ENCODE results near the gene RAMP2. TPM values are rescaled to one million over a fixed set of nuclear protein-coding genes. Genes with fewer than 3 reads are reported as not detected.

The RAMP2 gene
- total and polyA plus RNA-seq, 2 experiments from 2014 or later = 13.1 to 48.7 TPM

DNA sequence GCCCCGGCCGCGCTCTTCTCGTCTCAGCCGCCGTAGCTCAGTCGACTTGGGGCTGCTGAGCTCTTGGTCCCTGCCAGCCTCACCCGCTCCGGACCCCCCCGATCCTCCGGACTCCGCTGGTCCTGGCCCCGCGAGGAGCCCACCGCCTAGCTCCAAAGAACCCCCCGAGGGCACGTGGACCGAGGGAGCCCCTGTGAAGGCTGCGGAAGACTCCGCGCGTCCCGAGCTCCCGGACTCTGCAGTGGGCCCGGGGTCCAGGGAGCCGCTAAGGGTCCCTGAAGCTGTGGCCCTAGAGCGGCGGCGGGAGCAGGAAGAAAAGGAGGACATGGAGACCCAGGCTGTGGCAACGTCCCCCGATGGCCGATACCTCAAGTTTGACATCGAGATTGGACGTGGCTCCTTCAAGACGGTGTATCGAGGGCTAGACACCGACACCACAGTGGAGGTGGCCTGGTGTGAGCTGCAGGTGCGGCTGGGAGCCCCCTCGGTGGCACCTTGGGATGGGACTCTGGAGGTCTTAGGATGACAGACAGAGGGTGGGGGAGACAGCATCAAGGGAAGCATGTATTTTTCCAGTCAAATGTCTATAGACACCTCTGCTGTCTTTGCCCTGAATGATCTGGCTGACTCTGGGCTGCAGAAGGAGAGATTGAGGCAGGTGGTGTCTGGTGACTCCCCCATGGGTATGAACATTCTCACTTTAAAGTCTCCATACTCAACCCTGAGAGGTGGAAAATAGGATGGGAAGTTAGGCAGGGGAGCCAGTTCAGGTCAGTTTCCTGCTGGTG lies 20.0 kb downstream of the RAMP2 start:
- H3K4me1 ChIP-seq (ENCODE audit: insufficient read depth) = peaks cover 17% of the 10 kb centered on the region
- peak overlapping the region; percentile 99 for H3K4me2 ChIP-seq
- DNase-seq (ENCODE audit: low spot score) = no peak
- WGBS (ENCODE audit: low lambda C conversion rate, missing lambda C conversion rate) = 12% methylated on average over 36 of the region's 39 CpGs
- no peaks in the 10 kb centered on the region for H3K9me3 ChIP-seq (ENCODE audit: low read depth)
- peak overlapping the region; percentile 90 for H3K27ac ChIP-seq
- peak overlapping the region; percentile 90 for H3K4me3 ChIP-seq
- H3K9me2 ChIP-seq (replicated peaks; ENCODE audit: insufficient read depth) = no peaks in the 10 kb centered on the region
- TF ChIP-seq EZH2phosphoT487 (IDR thresholded peaks at IDR 0.05; ENCODE audit: low read depth, severe bottlenecking, unreplicated experiment) = no peak
- no peak for TF ChIP-seq EZH2 (IDR thresholded peaks at IDR 0.05; ENCODE audit: borderline replicate concordance)
- TF ChIP-seq, protein P1, sequence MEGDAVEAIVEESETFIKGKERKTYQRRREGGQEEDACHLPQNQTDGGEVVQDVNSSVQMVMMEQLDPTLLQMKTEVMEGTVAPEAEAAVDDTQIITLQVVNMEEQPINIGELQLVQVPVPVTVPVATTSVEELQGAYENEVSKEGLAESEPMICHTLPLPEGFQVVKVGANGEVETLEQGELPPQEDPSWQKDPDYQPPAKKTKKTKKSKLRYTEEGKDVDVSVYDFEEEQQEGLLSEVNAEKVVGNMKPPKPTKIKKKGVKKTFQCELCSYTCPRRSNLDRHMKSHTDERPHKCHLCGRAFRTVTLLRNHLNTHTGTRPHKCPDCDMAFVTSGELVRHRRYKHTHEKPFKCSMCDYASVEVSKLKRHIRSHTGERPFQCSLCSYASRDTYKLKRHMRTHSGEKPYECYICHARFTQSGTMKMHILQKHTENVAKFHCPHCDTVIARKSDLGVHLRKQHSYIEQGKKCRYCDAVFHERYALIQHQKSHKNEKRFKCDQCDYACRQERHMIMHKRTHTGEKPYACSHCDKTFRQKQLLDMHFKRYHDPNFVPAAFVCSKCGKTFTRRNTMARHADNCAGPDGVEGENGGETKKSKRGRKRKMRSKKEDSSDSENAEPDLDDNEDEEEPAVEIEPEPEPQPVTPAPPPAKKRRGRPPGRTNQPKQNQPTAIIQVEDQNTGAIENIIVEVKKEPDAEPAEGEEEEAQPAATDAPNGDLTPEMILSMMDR (IDR thresholded peaks at IDR 0.05; ENCODE audit: poor library complexity) = no peak
- H3K79me2 ChIP-seq = no peaks in the 10 kb centered on the region
- H2AFZ ChIP-seq = peak overlapping the region; percentile 84
- no peaks in the 10 kb centered on the region for H3K36me3 ChIP-seq (replicated peaks; ENCODE audit: insufficient read depth, low read depth)
- peaks cover 11% of the 10 kb centered on the region for H3K27me3 ChIP-seq
- H4K20me1 ChIP-seq (ENCODE audit: insufficient read depth, poor library complexity, severe bottlenecking) = no peaks in the 10 kb centered on the region

DNA sequence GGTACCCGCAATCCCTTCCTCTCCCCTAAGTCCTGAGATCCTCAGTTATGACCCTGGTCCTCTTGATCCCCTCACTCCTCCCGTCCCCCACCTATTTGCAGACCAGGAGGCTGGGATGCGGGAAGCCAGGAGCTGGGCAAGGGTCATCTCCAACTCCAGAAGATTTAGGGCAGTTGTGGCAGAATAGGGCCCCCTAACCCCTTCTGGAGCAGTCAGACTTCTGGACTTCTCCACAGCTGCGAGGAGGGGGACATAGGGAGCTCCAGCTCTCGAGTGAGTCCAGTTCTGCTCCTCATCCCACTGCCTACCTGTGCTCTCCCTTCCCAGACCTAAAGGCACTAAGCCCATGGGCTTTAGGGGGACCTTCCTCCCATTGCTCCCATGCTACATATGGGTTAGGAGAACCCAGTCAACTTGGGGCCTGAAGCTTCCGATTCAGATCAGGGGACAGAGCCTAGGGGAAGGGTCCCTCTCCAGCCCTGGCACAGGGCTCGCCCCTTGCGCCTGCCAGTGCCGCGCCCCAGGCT lies 20.7 kb downstream of the RAMP2 start:
- H3K4me3 ChIP-seq = no peak overlapping the region
- no peaks in the 10 kb centered on the region for H4K20me1 ChIP-seq (ENCODE audit: insufficient read depth, poor library complexity, severe bottlenecking)
- H3K9me3 ChIP-seq (ENCODE audit: low read depth) = no peaks in the 10 kb centered on the region
- TF ChIP-seq, protein P1 (IDR thresholded peaks at IDR 0.05; ENCODE audit: poor library complexity) = no peak
- TF ChIP-seq EZH2 (IDR thresholded peaks at IDR 0.05; ENCODE audit: borderline replicate concordance) = no peak
- TF ChIP-seq EZH2phosphoT487 (IDR thresholded peaks at IDR 0.05; ENCODE audit: low read depth, severe bottlenecking, unreplicated experiment) = no peak
- no peaks in the 10 kb centered on the region for H3K36me3 ChIP-seq (replicated peaks; ENCODE audit: insufficient read depth, low read depth)
- H3K27me3 ChIP-seq = peaks cover 11% of the 10 kb centered on the region
- WGBS (ENCODE audit: low lambda C conversion rate, missing lambda C conversion rate) = 88% methylated on average over 10 of the region's 10 CpGs
- H3K9me2 ChIP-seq (replicated peaks; ENCODE audit: insufficient read depth) = no peaks in the 10 kb centered on the region
- H3K79me2 ChIP-seq = no peaks in the 10 kb centered on the region
- no peak for DNase-seq (ENCODE audit: low spot score)
- peaks cover 17% of the 10 kb centered on the region for H3K4me1 ChIP-seq (ENCODE audit: insufficient read depth)
- no peak overlapping the region for H2AFZ ChIP-seq
- peak overlapping the region; percentile 99 for H3K4me2 ChIP-seq
- no peak overlapping the region for H3K27ac ChIP-seq

DNA sequence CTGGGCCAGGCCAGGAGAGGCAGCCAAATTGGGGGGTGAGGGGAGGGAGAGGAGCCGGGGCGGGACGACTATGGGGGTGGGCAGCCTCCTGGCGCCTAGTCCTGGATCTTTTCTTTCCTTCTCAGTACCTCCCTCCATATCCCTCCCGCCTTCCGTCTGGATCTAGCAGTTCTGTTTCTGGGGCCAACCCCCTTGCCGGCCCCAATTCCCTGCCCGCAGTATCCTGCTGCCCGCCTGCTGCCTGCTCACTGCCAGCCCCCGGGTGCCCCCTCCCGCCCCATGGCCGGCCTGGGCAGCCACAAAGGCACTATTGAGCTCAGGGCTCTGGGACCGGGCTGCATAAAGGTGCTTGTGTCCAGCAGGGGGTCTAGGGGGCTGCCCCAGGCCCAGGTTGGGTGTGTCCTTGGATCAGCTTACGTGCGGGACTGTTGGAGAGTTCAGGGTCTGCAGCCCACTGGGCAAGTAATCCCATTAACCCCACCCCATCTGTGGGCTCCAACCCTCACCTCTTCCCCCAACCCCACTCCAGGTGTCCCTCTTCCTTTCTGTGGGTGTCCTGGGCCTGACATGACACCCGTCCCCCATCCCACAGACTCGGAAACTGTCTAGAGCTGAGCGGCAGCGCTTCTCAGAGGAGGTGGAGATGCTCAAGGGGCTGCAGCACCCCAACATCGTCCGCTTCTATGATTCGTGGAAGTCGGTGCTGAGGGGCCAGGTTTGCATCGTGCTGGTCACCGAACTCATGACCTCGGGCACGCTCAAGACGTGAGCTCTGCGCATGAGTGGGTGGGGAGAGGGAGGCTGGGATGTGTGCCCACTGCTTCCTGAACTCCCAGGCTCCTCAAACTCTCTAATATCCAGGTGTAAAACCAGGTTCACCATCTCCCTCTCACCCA lies 21.4 kb downstream of the RAMP2 start:
- peak overlapping the region; percentile 99 for H3K4me2 ChIP-seq
- peaks cover 11% of the 10 kb centered on the region for H3K27me3 ChIP-seq
- H4K20me1 ChIP-seq (ENCODE audit: insufficient read depth, poor library complexity, severe bottlenecking) = no peaks in the 10 kb centered on the region
- no peak overlapping the region for H3K4me3 ChIP-seq
- H3K9me3 ChIP-seq (ENCODE audit: low read depth) = no peaks in the 10 kb centered on the region
- no peak for DNase-seq (ENCODE audit: low spot score)
- H3K36me3 ChIP-seq (replicated peaks; ENCODE audit: insufficient read depth, low read depth) = no peaks in the 10 kb centered on the region
- WGBS (ENCODE audit: low lambda C conversion rate, missing lambda C conversion rate) = 87% methylated on average over 25 of the region's 29 CpGs
- no peaks in the 10 kb centered on the region for H3K79me2 ChIP-seq
- no peak overlapping the region for H3K27ac ChIP-seq
- H2AFZ ChIP-seq = no peak overlapping the region
- no peak for TF ChIP-seq EZH2phosphoT487 (IDR thresholded peaks at IDR 0.05; ENCODE audit: low read depth, severe bottlenecking, unreplicated experiment)
- no peak for TF ChIP-seq EZH2 (IDR thresholded peaks at IDR 0.05; ENCODE audit: borderline replicate concordance)
- TF ChIP-seq, protein P1 (IDR thresholded peaks at IDR 0.05; ENCODE audit: poor library complexity) = no peak
- H3K4me1 ChIP-seq (ENCODE audit: insufficient read depth) = peaks cover 17% of the 10 kb centered on the region
- H3K9me2 ChIP-seq (replicated peaks; ENCODE audit: insufficient read depth) = no peaks in the 10 kb centered on the region

Data from hepatocyte (in vitro differentiated cells).